ENCODE data around the gene C6. TPM values are rescaled to one million over a fixed set of nuclear protein-coding genes. Genes with fewer than 3 reads are reported as not detected.

The C6 gene
- total RNA-seq, 1 experiment from 2014 or later: not detected

DNA sequence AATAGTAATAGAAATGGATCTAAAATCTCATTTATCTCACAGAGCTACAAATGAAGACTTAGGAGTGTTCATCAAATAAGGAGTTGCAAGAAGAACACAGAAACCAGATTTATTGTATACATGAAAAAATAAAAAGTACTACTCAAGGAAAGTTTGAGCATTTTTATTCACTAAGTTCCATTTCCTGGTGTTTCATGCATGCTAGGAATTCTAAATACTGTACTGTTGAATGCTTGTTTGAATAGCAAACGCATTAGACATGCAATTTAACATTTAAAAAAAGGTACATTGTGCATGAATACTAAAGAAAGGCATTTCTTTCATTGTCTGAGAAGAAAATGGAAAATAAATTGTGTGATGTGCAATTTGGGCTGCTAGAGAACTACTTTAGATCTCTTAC lies 52.1 kb downstream of the C6 start:
- intact Hi-C loops (cut with micrococcal nuclease; ENCODE audit: unreplicated experiment): no loop called here
- ChIA-PET POLR2A (ENCODE audit: unreplicated experiment) (no interaction called here), CTCF (no interaction called here)
- no peak overlapping the region for H3K4me2 ChIP-seq
- H4K20me1 ChIP-seq (ENCODE audit: insufficient read depth): no peaks in the 10 kb centered on the region
- H3K27me3 ChIP-seq (ENCODE audit: insufficient read depth, low read depth): no peaks in the 10 kb centered on the region
- H3K4me3 ChIP-seq: no peak overlapping the region
- no peaks in the 10 kb centered on the region for H3K79me2 ChIP-seq (ENCODE audit: low read depth)
- H3K9me3 ChIP-seq (ENCODE audit: insufficient read depth, low read depth): no peaks in the 10 kb centered on the region
- BruUV-seq (replicated peaks): no TSS peak
- H3K9me2 ChIP-seq (ENCODE audit: insufficient read depth): no peaks in the 10 kb centered on the region
- H2AFZ ChIP-seq: no peak overlapping the region; the same call in 1 of the 2 replicates
- DNase-seq: no peak
- H3K4me1 ChIP-seq (replicated peaks; ENCODE audit: insufficient read depth): no peaks in the 10 kb centered on the region
- no peak overlapping the region for H3K27ac ChIP-seq
- H3K36me3 ChIP-seq (ENCODE audit: low read depth): no peaks in the 10 kb centered on the region
- no peak for TF ChIP-seq EZH2 (IDR thresholded peaks at IDR 0.05; ENCODE audit: low read depth)
- TF ChIP-seq, protein P1, sequence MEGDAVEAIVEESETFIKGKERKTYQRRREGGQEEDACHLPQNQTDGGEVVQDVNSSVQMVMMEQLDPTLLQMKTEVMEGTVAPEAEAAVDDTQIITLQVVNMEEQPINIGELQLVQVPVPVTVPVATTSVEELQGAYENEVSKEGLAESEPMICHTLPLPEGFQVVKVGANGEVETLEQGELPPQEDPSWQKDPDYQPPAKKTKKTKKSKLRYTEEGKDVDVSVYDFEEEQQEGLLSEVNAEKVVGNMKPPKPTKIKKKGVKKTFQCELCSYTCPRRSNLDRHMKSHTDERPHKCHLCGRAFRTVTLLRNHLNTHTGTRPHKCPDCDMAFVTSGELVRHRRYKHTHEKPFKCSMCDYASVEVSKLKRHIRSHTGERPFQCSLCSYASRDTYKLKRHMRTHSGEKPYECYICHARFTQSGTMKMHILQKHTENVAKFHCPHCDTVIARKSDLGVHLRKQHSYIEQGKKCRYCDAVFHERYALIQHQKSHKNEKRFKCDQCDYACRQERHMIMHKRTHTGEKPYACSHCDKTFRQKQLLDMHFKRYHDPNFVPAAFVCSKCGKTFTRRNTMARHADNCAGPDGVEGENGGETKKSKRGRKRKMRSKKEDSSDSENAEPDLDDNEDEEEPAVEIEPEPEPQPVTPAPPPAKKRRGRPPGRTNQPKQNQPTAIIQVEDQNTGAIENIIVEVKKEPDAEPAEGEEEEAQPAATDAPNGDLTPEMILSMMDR (conservative IDR thresholded peaks at IDR 0.05): no peak
- H3F3A ChIP-seq (ENCODE audit: insufficient read depth, low read depth): no peaks in the 10 kb centered on the region

DNA sequence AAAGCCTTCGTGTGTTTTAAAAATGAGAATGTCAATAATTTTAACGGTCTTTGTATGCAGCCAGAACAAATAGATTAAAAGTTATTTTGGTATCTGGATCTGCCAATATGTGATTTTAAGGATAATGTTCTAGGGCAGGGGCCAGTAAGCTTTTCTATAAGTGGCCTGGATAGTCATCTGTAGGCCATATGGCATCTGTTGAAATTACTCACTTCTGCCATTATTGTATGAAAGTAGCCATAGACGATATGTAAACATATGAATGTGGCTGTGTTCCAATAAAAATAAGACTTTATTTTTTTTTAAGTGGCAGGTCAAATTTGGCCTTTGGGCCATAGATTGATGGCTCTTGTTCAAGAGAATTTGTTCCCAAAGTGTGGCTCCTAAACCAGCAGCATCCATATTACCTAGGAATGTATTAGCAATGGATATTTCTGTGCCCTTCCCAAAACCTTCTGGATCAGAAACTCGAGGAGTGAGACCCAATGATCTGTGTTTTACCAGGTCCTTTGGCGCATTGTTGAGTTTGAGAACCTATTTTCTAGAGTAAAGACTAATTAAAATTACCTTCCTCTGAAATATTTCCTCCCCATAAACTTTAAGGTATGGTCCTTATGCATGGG lies 55.9 kb downstream of the C6 start:
- H3K4me2 ChIP-seq: no peak overlapping the region
- DNase-seq: no peak
- intact Hi-C loops (cut with micrococcal nuclease; ENCODE audit: unreplicated experiment): no loop called here
- H3K36me3 ChIP-seq (ENCODE audit: low read depth): no peaks in the 10 kb centered on the region
- no peak overlapping the region for H2AFZ ChIP-seq
- H3K4me3 ChIP-seq: no peak overlapping the region
- CTCF ChIA-PET: no interaction called here
- BruUV-seq (replicated peaks): no TSS peak
- TF ChIP-seq, protein P1 (conservative IDR thresholded peaks at IDR 0.05): no peak
- no peak for TF ChIP-seq EZH2 (IDR thresholded peaks at IDR 0.05; ENCODE audit: low read depth)
- H3F3A ChIP-seq (ENCODE audit: insufficient read depth, low read depth): no peaks in the 10 kb centered on the region
- no peak overlapping the region for H3K27ac ChIP-seq
- no peaks in the 10 kb centered on the region for H4K20me1 ChIP-seq (ENCODE audit: insufficient read depth)
- POLR2A ChIA-PET (ENCODE audit: unreplicated experiment): no interaction called here
- H3K9me3 ChIP-seq (ENCODE audit: insufficient read depth, low read depth): no peaks in the 10 kb centered on the region
- no peaks in the 10 kb centered on the region for H3K4me1 ChIP-seq (replicated peaks; ENCODE audit: insufficient read depth)
- no peaks in the 10 kb centered on the region for H3K79me2 ChIP-seq (ENCODE audit: low read depth)
- no peaks in the 10 kb centered on the region for H3K9me2 ChIP-seq (ENCODE audit: insufficient read depth)
- H3K27me3 ChIP-seq (ENCODE audit: insufficient read depth, low read depth): no peaks in the 10 kb centered on the region

DNA sequence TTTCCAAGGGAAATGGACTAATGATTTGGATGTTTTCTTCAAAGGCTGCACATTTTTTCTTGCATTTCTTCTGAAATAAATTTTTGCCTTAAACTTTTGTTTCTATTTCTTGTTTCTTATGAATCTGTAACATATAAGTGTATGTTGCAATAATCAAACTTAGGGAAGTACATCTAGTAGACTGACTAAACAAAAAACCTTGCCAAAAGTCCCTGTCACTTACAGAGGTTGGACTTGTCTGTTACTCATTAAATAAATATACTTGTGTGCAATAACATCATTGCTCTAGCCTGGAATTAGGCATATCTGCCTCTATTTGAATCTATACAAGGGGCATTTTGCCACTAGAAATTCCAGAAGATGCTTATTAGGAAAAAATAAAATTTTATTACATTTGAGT lies 56.6 kb downstream of the C6 start:
- intact Hi-C loops (cut with micrococcal nuclease; ENCODE audit: unreplicated experiment): no loop called here
- no peaks in the 10 kb centered on the region for H3K79me2 ChIP-seq (ENCODE audit: low read depth)
- TF ChIP-seq EZH2 (IDR thresholded peaks at IDR 0.05; ENCODE audit: low read depth): no peak
- TF ChIP-seq, protein P1 (conservative IDR thresholded peaks at IDR 0.05): no peak
- no peaks in the 10 kb centered on the region for H3K4me1 ChIP-seq (replicated peaks; ENCODE audit: insufficient read depth)
- BruUV-seq (replicated peaks): no TSS peak
- no peak for DNase-seq
- ChIA-PET CTCF (no interaction called here), POLR2A (ENCODE audit: unreplicated experiment) (no interaction called here)
- no peaks in the 10 kb centered on the region for H3K27me3 ChIP-seq (ENCODE audit: insufficient read depth, low read depth)
- no peak overlapping the region for H2AFZ ChIP-seq
- no peaks in the 10 kb centered on the region for H3K36me3 ChIP-seq (ENCODE audit: low read depth)
- no peaks in the 10 kb centered on the region for H4K20me1 ChIP-seq (ENCODE audit: insufficient read depth)
- H3K27ac ChIP-seq: no peak overlapping the region
- no peaks in the 10 kb centered on the region for H3K9me2 ChIP-seq (ENCODE audit: insufficient read depth)
- H3K9me3 ChIP-seq (ENCODE audit: insufficient read depth, low read depth): no peaks in the 10 kb centered on the region
- no peak overlapping the region for H3K4me3 ChIP-seq
- H3F3A ChIP-seq (ENCODE audit: insufficient read depth, low read depth): no peaks in the 10 kb centered on the region
- H3K4me2 ChIP-seq: no peak overlapping the region
